SK-N-SH (cell line): ENCODE measurements around the gene MAP2. TPM values are rescaled to one million over a fixed set of nuclear protein-coding genes. Genes with fewer than 3 reads are reported as not detected.

Experiments used
- CTCF ChIA-PET: fragments of 300-600, 350-600 bp; formaldehyde crosslinking; extraction: SDS; loops from one replicate; lab custom pipeline; 2021; lab: Yijun Ruan, JAX
- POLR2A ChIA-PET: fragments of 350-600 bp; sonication (Branson Sonifier 250); formaldehyde crosslinking; extraction: SDS; loops from one replicate; lab custom pipeline; 2020; ENCODE audit warnings: antibody characterized with exemption, inconsistent platforms; lab: Yijun Ruan, JAX
- DNase-seq: peaks from one replicate; pipeline ENCODE4 v3.0.0; 2012
- H2AFZ ChIP-seq: fragments of 200-600 bp; sonication (generic); 2 replicates; pipeline ENCODE4 v1.8.1; 2016; ENCODE audit warnings: antibody characterized with exemption, mild to moderate bottlenecking, low read depth
- H3F3A ChIP-seq: fragments of 200-600 bp; sonication (generic); replicated peaks from 2 replicates; pipeline ENCODE3; 2016; ENCODE audit warnings: antibody characterized with exemption, mild to moderate bottlenecking; ENCODE audit not compliant: insufficient read depth
- H3K27ac ChIP-seq, 2 experiments: fragments of 200-500 bp in 1 of 2; fragments of 200-600 bp in 1 of 2; sonication (Bioruptor generic) in 1 of 2; sonication (generic), shearing (Covaris generic) in 1 of 2; 2 replicates each; pipeline versions ENCODE4 v1.5.1 to v1.6.1; 2014 to 2016; ENCODE audit warnings: low read depth in 2 of 2, inconsistent platforms in 1 of 2, low read length in 1 of 2, mild to moderate bottlenecking in 1 of 2, mixed read lengths in 1 of 2
- H3K27me3 ChIP-seq: fragments of 200-600 bp; sonication (generic), shearing (Covaris generic); 2 replicates; pipeline ENCODE4 v1.6.1; 2016; ENCODE audit warnings: mixed run types; ENCODE audit not compliant: insufficient read depth
- H3K36me3 ChIP-seq, 2 experiments: fragments of 200-500 bp in 1 of 2; fragments of 200-600 bp in 1 of 2; sonication (Bioruptor generic) in 1 of 2; sonication (generic) in 1 of 2; replicated peaks in 1 of 2; 2 replicates each; pipeline versions ENCODE3 to v1.5.1; 2014 to 2016; ENCODE audit warnings: low read length in 1 of 2, mild to moderate bottlenecking in 1 of 2; ENCODE audit not compliant: insufficient read depth in 2 of 2, control insufficient read depth in 1 of 2
- H3K4me1 ChIP-seq, 2 experiments: fragments of 200-500 bp in 1 of 2; fragments of 200-600 bp in 1 of 2; sonication (Bioruptor generic) in 1 of 2; sonication (generic), shearing (Covaris generic) in 1 of 2; 2 replicates each; pipeline versions ENCODE4 v1.5.1 to v1.6.1; 2014 to 2016; ENCODE audit warnings: low read depth in 1 of 2, low read length in 1 of 2, mixed run types in 1 of 2; ENCODE audit not compliant: insufficient read depth in 2 of 2, control insufficient read depth in 1 of 2
- H3K4me2 ChIP-seq: fragments of 200-600 bp; sonication (generic), shearing (Covaris generic); 2 replicates; pipeline ENCODE4 v1.6.1; 2017; ENCODE audit warnings: mixed run types
- H3K4me3 ChIP-seq, 2 experiments: fragments of 200-500 bp in 1 of 2; fragments of 200-600 bp in 1 of 2; sonication (Bioruptor generic) in 1 of 2; sonication (generic), shearing (Covaris generic) in 1 of 2; 2 replicates each; pipeline versions ENCODE4 v1.5.1 to v1.8.1; 2014 to 2016; ENCODE audit warnings: low read depth in 2 of 2, inconsistent platforms in 1 of 2, low read length in 1 of 2, mild to moderate bottlenecking in 1 of 2, mixed read lengths in 1 of 2, moderate library complexity in 1 of 2
- H3K79me2 ChIP-seq: fragments of 200-600 bp; sonication (generic); 2 replicates; pipeline ENCODE4 v1.8.1; 2017; ENCODE audit warnings: mild to moderate bottlenecking; ENCODE audit not compliant: insufficient read depth
- H3K9ac ChIP-seq: fragments of 200-600 bp; sonication (generic); 2 replicates; pipeline ENCODE4 v1.6.1; 2017; ENCODE audit warnings: mixed run types
- H3K9me2 ChIP-seq: fragments of 200-600 bp; sonication (generic); 2 replicates; pipeline ENCODE4 v1.6.1; 2017; ENCODE audit warnings: mixed run types
- H3K9me3 ChIP-seq: fragments of 200-600 bp; sonication (generic); 2 replicates; pipeline ENCODE4 v1.6.1; 2017; ENCODE audit warnings: mixed run types, mild to moderate bottlenecking, moderate library complexity
- H4K20me1 ChIP-seq: fragments of 200-600 bp; sonication (generic); 2 replicates; pipeline ENCODE4 v1.6.1; 2017; ENCODE audit warnings: mild to moderate bottlenecking, mixed run types; ENCODE audit not compliant: insufficient read depth
- CHD2 ChIP-seq: fragments of 150-350 bp; IDR thresholded peaks from 2 replicates; pipeline ENCODE4 v1.6.1; 2018; ENCODE audit warnings: low read length; ENCODE audit not compliant: partially characterized antibody
- ELF1 ChIP-seq: IDR thresholded peaks from 2 replicates; pipeline ENCODE4 v1.4.0; 2012
- EP300 ChIP-seq, 2 experiments: IDR thresholded peaks; 2 replicates each; pipeline versions ENCODE4 v1.4.0 to v1.6.1; 2012; ENCODE audit warnings: borderline replicate concordance in 1 of 2, low read depth in 1 of 2, low read length in 1 of 2
- FOXJ3 ChIP-seq: sonication (generic); formaldehyde crosslinking; IDR thresholded peaks from 2 replicates; pipeline ENCODE4 v1.5.1; 2020; ENCODE audit warnings: mild to moderate bottlenecking, missing genetic modification reagents
- FOXM1 ChIP-seq: IDR thresholded peaks from 2 replicates; pipeline ENCODE4 v1.4.0; 2012; ENCODE audit warnings: low read depth, mild to moderate bottlenecking
- GATA2 ChIP-seq: sonication (generic); formaldehyde crosslinking; IDR thresholded peaks from 2 replicates; pipeline ENCODE4 v1.5.0; 2020; ENCODE audit warnings: mild to moderate bottlenecking, missing genetic modification reagents
- MXI1 ChIP-seq: IDR thresholded peaks from 2 replicates; pipeline ENCODE4 v1.6.1; 2012; ENCODE audit warnings: mild to moderate bottlenecking, low read depth, low read length, improper control_type of control experiment
- POLR2AphosphoS5 ChIP-seq: IDR thresholded peaks from 2 replicates; pipeline ENCODE4 v1.6.1; 2012; ENCODE audit warnings: low read depth, low read length
- RCOR1 ChIP-seq: fragments of 150-350 bp; IDR thresholded peaks from 2 replicates; pipeline ENCODE4 v1.6.1; 2017; ENCODE audit warnings: antibody characterized with exemption, low read length
- SIN3A ChIP-seq: IDR thresholded peaks from 2 replicates; pipeline ENCODE4 v1.6.1; 2012; ENCODE audit warnings: low read depth, mild to moderate bottlenecking, low read length, moderate library complexity, borderline replicate concordance
- TAF1 ChIP-seq: IDR thresholded peaks from 2 replicates; pipeline ENCODE4 v1.6.1; 2012; ENCODE audit warnings: low read depth, mild to moderate bottlenecking, low read length, moderate library complexity, borderline replicate concordance
- TCF12 ChIP-seq: IDR thresholded peaks from 2 replicates; pipeline ENCODE4 v1.4.0; 2012
- TEAD4 ChIP-seq: IDR thresholded peaks from 2 replicates; pipeline ENCODE4 v1.4.0; 2012; ENCODE audit warnings: mild to moderate bottlenecking, borderline replicate concordance; ENCODE audit not compliant: insufficient read depth
- YY1 ChIP-seq: IDR thresholded peaks from 2 replicates; pipeline ENCODE4 v1.4.0; 2012; ENCODE audit warnings: low read depth, mild to moderate bottlenecking
- WGBS: methylation state at CpG from one replicate; pipeline ENCODE4 v1.1.6; 2017; ENCODE audit warnings: low lambda C conversion rate; 5-methylcytosine and 5-hydroxymethylcytosine counted together
- polyA plus RNA-seq, 3 experiments: library from polyadenylated mRNA; depleted of rRNA; stranded (reverse); fragments of >200 nt; gene quantifications; 2 replicates each; pipeline ENCODE4 v1.2.3, GENCODE V29; 2012
- TF ChIP-seq, protein P1 (sequence below): IDR thresholded peaks from 2 replicates; pipeline ENCODE4 v1.6.1; 2012; ENCODE audit warnings: mild to moderate bottlenecking, low read depth, low read length, moderate library complexity
- TF ChIP-seq, protein P2 (sequence below): fragments of 150-350 bp; IDR thresholded peaks from 2 replicates; pipeline ENCODE4 v1.6.1; 2016; ENCODE audit warnings: mild to moderate bottlenecking, low read depth, low read length
- TF ChIP-seq, protein P3 (sequence below): fragments of 150-350 bp; IDR thresholded peaks from 2 replicates; pipeline ENCODE4 v1.6.1; 2017; ENCODE audit warnings: antibody characterized with exemption, low read length, low read depth, borderline replicate concordance
- TF ChIP-seq, protein P4 (sequence below): IDR thresholded peaks from 2 replicates; pipeline ENCODE4 v1.4.0; 2012; ENCODE audit warnings: low read depth, borderline replicate concordance
- TF ChIP-seq, protein P5 (sequence below): IDR thresholded peaks from 2 replicates; pipeline ENCODE4; 2012
- TF ChIP-seq, protein P6 (sequence below): IDR thresholded peaks from 2 replicates; pipeline ENCODE4 v1.4.0; 2012; ENCODE audit warnings: low read depth
- TF ChIP-seq, protein P7 (sequence below): fragments of 200-600 bp; sonication (generic); IDR thresholded peaks from 2 replicates; pipeline ENCODE4 v1.6.1; 2017; ENCODE audit warnings: antibody characterized with exemption, mild to moderate bottlenecking, moderate library complexity

MAP2 gene
- polyA plus RNA-seq, 1 of the 3 experiments (the other 2 are of a cell fraction): 7.8 TPM

DNA sequence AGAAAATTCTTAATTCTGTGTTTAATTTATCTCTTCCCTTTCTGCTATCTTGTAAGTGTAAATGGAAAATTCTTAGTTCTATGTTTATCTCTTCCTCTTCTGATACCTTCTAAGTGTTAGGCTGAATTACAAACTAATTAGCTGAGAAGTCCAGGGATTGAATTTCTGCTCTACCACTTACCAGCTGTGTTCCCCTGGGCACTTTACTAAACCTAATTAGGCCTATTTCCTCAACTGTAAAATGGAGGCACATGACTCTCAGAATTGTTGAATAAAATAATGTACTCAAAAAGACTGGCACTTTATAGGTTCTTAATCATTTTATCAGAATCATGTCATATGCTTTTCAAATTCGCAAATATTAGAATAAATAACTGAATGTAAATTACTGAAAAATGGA, 146.3 kb downstream of the MAP2 start:
- TF ChIP-seq, protein P1, sequence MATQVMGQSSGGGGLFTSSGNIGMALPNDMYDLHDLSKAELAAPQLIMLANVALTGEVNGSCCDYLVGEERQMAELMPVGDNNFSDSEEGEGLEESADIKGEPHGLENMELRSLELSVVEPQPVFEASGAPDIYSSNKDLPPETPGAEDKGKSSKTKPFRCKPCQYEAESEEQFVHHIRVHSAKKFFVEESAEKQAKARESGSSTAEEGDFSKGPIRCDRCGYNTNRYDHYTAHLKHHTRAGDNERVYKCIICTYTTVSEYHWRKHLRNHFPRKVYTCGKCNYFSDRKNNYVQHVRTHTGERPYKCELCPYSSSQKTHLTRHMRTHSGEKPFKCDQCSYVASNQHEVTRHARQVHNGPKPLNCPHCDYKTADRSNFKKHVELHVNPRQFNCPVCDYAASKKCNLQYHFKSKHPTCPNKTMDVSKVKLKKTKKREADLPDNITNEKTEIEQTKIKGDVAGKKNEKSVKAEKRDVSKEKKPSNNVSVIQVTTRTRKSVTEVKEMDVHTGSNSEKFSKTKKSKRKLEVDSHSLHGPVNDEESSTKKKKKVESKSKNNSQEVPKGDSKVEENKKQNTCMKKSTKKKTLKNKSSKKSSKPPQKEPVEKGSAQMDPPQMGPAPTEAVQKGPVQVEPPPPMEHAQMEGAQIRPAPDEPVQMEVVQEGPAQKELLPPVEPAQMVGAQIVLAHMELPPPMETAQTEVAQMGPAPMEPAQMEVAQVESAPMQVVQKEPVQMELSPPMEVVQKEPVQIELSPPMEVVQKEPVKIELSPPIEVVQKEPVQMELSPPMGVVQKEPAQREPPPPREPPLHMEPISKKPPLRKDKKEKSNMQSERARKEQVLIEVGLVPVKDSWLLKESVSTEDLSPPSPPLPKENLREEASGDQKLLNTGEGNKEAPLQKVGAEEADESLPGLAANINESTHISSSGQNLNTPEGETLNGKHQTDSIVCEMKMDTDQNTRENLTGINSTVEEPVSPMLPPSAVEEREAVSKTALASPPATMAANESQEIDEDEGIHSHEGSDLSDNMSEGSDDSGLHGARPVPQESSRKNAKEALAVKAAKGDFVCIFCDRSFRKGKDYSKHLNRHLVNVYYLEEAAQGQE: no peak
- TF ChIP-seq, protein P2, sequence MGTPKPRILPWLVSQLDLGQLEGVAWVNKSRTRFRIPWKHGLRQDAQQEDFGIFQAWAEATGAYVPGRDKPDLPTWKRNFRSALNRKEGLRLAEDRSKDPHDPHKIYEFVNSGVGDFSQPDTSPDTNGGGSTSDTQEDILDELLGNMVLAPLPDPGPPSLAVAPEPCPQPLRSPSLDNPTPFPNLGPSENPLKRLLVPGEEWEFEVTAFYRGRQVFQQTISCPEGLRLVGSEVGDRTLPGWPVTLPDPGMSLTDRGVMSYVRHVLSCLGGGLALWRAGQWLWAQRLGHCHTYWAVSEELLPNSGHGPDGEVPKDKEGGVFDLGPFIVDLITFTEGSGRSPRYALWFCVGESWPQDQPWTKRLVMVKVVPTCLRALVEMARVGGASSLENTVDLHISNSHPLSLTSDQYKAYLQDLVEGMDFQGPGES: no peak
- TF ChIP-seq TAF1 (no peak), CHD2 (no peak), TCF12 (no peak), MXI1 (no peak), YY1 (no peak), RCOR1 (0 out of 2 replicates have a peak, but pooled peaks have one; percentile 37), EP300 (IDR thresholded peaks at IDR 0.05; ENCODE audit: borderline replicate concordance in 1 of 2, low read depth in 1 of 2, low read length in 1 of 2) (peak in 1 of 2 experiments; percentile 59; a peak in 1 of 4 replicates), FOXJ3 (CRISPR knock-in tag) (no peak), POLR2AphosphoS5 (no peak), FOXM1 (no peak), GATA2 (CRISPR knock-in tag) (peak; percentile 43; the same call in 1 of the 2 replicates), TEAD4 (no peak), ELF1 (no peak), SIN3A (no peak)
- TF ChIP-seq, protein P3, sequence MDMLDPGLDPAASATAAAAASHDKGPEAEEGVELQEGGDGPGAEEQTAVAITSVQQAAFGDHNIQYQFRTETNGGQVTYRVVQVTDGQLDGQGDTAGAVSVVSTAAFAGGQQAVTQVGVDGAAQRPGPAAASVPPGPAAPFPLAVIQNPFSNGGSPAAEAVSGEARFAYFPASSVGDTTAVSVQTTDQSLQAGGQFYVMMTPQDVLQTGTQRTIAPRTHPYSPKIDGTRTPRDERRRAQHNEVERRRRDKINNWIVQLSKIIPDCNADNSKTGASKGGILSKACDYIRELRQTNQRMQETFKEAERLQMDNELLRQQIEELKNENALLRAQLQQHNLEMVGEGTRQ: no peak
- TF ChIP-seq, protein P4, sequence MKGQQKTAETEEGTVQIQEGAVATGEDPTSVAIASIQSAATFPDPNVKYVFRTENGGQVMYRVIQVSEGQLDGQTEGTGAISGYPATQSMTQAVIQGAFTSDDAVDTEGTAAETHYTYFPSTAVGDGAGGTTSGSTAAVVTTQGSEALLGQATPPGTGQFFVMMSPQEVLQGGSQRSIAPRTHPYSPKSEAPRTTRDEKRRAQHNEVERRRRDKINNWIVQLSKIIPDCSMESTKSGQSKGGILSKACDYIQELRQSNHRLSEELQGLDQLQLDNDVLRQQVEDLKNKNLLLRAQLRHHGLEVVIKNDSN: no peak
- TF ChIP-seq, protein P5, sequence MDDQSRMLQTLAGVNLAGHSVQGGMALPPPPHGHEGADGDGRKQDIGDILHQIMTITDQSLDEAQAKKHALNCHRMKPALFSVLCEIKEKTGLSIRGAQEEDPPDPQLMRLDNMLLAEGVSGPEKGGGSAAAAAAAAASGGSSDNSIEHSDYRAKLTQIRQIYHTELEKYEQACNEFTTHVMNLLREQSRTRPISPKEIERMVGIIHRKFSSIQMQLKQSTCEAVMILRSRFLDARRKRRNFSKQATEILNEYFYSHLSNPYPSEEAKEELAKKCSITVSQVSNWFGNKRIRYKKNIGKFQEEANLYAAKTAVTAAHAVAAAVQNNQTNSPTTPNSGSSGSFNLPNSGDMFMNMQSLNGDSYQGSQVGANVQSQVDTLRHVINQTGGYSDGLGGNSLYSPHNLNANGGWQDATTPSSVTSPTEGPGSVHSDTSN: no peak
- TF ChIP-seq, protein P6, sequence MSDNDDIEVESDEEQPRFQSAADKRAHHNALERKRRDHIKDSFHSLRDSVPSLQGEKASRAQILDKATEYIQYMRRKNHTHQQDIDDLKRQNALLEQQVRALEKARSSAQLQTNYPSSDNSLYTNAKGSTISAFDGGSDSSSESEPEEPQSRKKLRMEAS: no peak
- TF ChIP-seq, protein P7, sequence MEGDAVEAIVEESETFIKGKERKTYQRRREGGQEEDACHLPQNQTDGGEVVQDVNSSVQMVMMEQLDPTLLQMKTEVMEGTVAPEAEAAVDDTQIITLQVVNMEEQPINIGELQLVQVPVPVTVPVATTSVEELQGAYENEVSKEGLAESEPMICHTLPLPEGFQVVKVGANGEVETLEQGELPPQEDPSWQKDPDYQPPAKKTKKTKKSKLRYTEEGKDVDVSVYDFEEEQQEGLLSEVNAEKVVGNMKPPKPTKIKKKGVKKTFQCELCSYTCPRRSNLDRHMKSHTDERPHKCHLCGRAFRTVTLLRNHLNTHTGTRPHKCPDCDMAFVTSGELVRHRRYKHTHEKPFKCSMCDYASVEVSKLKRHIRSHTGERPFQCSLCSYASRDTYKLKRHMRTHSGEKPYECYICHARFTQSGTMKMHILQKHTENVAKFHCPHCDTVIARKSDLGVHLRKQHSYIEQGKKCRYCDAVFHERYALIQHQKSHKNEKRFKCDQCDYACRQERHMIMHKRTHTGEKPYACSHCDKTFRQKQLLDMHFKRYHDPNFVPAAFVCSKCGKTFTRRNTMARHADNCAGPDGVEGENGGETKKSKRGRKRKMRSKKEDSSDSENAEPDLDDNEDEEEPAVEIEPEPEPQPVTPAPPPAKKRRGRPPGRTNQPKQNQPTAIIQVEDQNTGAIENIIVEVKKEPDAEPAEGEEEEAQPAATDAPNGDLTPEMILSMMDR: no peak
- no peaks in the 10 kb centered on the region for H3K27me3 ChIP-seq
- H3K4me1 ChIP-seq: no peaks in the 10 kb centered on the region; a peak in 1 of 4 replicates
- no peaks in the 10 kb centered on the region for H3K9me2 ChIP-seq
- no peaks in the 10 kb centered on the region for H4K20me1 ChIP-seq
- no peak overlapping the region for H3K4me3 ChIP-seq
- no peaks in the 10 kb centered on the region for H3K9me3 ChIP-seq
- no peaks in the 10 kb centered on the region for H3F3A ChIP-seq
- H3K36me3 ChIP-seq: no peaks in the 10 kb centered on the region
- POLR2A ChIA-PET: no interaction called here
- 63% methylated on average over 1 of the region's 1 CpG for WGBS
- no peak overlapping the region for H2AFZ ChIP-seq
- no peaks in the 10 kb centered on the region for H3K79me2 ChIP-seq
- CTCF ChIA-PET: interaction anchor here (0.9 to 1.0 kb wide), 2 partner anchors 9 to 146 kb away, joined by 4 read pairs; partner anchors contain the start of gene MAP2
- peak; percentile 22 for DNase-seq
- no peak overlapping the region for H3K9ac ChIP-seq
- H3K27ac ChIP-seq: peak overlapping the region in 1 of 2 experiments; percentile 81; a peak in 2 of 4 replicates
- H3K4me2 ChIP-seq: no peak overlapping the region
